ENCODE measurements around the gene ZNRF2.

Gene ZNRF2

GRCh38 chr7:30366606-30367005, 82.2 kb downstream of the ZNRF2 start:
- H3K27ac ChIP-seq: no peak overlapping the region

DNA sequence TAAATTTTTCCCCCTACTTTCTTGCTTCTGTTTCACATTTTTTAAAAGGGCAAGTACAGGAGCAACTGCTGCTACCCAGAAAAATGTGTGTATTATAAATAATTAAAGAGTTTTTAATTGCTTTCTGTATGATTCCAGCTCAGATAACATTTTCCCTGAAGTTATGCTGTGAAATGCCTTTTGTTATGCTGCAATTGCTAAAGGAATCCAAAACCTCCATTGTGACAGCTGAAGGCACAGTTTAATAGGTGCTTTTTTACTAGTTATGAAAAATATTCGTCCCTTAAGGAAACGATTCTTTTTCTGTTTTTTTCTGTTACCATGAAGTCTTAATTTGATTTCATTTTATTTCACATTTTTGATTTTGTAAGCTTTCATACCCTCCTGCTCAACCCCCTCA, 83.2 kb downstream of the ZNRF2 start:
- TF ChIP-seq CTCF (IDR thresholded peaks at IDR 0.05) (no peak), ZFX (IDR thresholded peaks at IDR 0.05; ENCODE audit: borderline replicate concordance) (no peak)
- H3K27ac ChIP-seq: no peak overlapping the region

More at GRCh38 chr7:30366606-30367005, 82.2 kb downstream of the ZNRF2 start:
- TF ChIP-seq ZFX (IDR thresholded peaks at IDR 0.05; ENCODE audit: borderline replicate concordance) (no peak), CTCF (IDR thresholded peaks at IDR 0.05) (no peak)

DNA sequence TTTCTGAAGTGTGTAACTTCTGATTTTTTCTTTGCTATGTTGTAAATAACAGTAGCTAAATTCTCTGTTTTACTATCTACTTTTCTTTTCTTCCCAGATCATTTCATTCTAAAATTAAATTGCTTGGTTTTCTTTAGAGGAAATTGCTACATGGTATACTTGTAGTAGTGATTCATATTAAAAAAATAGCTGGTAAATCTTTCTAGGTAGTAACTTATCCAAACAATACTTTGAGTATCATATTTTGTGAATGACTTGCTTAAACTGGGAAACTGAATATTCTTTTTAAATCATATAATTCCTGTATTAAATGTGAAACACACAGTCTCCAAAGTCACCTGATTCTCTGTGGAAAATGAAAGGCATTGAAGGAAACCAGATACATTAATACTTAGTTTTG, 85.5 kb downstream of the ZNRF2 start:
- no peak overlapping the region for H3K27ac ChIP-seq
- TF ChIP-seq CTCF (IDR thresholded peaks at IDR 0.05) (no peak), ZFX (IDR thresholded peaks at IDR 0.05; ENCODE audit: borderline replicate concordance) (no peak)

DNA sequence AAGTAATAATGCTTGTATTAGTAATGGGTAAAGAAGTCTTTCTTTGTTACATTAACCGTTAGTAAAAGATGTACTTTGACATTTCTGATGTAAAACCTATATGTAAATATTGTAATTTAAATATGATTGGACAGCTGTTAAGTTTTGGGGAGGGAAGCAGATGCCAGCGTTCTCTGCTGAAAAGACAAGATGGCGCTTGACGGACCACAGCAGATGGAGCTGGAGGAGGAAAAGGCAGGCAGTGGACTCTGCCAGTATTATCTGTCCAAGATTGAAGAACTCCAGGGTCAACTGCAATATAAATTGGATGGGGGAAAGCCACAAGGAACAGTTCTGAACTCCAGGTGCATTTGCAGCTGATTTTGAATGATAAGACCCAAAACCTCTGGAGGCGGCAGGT, 86.9 kb downstream of the ZNRF2 start:
- H3K27ac ChIP-seq: no peak overlapping the region
- TF ChIP-seq ZFX (IDR thresholded peaks at IDR 0.05; ENCODE audit: borderline replicate concordance) (no peak), CTCF (IDR thresholded peaks at IDR 0.05) (no peak)

DNA sequence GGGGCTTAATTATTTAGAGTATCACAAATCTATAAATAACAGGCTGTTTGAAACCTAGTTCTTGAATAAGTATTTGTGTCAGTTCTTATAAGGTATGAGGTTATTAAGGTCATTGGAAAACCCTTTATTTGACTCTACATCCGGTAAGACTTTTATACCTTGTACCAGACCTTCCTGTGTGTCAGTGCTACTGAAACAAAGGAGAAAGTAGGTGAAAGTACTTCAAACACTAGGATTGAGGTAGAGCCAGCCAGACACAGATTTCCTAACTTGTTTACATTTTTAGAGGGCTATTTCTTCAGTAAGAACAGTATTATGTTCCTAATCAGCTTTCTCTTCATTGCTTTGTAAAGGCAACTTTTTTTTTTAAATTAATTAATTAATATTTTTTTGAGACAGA, 93.9 kb downstream of the ZNRF2 start:
- TF ChIP-seq ZFX (IDR thresholded peaks at IDR 0.05; ENCODE audit: borderline replicate concordance): no peak
- TF ChIP-seq CTCF (IDR thresholded peaks at IDR 0.05): no peak
- H3K27ac ChIP-seq: no peak overlapping the region

DNA sequence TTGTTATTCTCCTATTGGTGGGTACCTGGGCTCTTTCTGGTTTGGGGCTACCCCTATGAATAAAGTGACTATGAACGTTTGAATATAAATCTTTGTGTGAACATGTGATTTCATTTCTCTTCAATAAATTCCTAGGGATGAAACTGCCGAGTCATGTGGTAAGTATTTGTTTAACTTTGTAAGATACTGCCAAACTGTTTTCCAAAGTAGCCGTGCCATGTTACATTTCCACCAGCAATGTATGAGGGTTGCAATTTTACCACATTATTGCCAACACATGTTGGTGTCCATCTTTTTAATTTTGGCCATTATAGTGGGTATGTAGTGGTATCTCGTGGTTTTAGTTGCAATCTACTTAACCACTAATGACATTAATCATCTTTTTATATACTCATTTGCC, 94.7 kb downstream of the ZNRF2 start:
- no peak overlapping the region for H3K27ac ChIP-seq
- TF ChIP-seq CTCF (IDR thresholded peaks at IDR 0.05) (no peak), ZFX (IDR thresholded peaks at IDR 0.05; ENCODE audit: borderline replicate concordance) (no peak)

GRCh38 chr7:30379741-30380140, 95.3 kb downstream of the ZNRF2 start:
- TF ChIP-seq CTCF (IDR thresholded peaks at IDR 0.05) (no peak), ZFX (IDR thresholded peaks at IDR 0.05; ENCODE audit: borderline replicate concordance) (no peak)
- H3K27ac ChIP-seq: no peak overlapping the region
